Psoas muscle (tissue), 8 donors: ENCODE measurements around the gene DLGAP3. TPM values are rescaled to one million over a fixed set of nuclear protein-coding genes. Genes with fewer than 3 reads are reported as not detected.

Experiments
- ATAC-seq, 4 donors: fragments of 200-7000 bp; cut with Tn5 transposase; one replicate each; pipeline ENCODE4 v1.9.1; 2020; ENCODE audit warnings: moderate library complexity in 3 of 4, mild to moderate bottlenecking in 2 of 4
- DNase-seq, 2 donors: peaks; one replicate each; pipeline ENCODE4 v3.0.0-alpha.2; 2020
- H3K27ac ChIP-seq: fragments of 200-600 bp; one replicate; pipeline ENCODE4 v1.8.0; 2022
- H3K27me3 ChIP-seq, 3 donors: fragments of 200-600 bp in 1 of 3; one replicate each; pipeline versions ENCODE4 v1.6.1 to v1.8.0; 2013 to 2022; ENCODE audit warnings: low read length in 2 of 3, mild to moderate bottlenecking in 2 of 3, moderate library complexity in 1 of 3; ENCODE audit not compliant: insufficient read depth in 3 of 3
- H3K36me3 ChIP-seq, 2 donors: fragments of 200-600 bp in 1 of 2; one replicate each; pipeline versions ENCODE4 v1.6.1 to v1.8.0; 2013 to 2022; ENCODE audit warnings: low read depth in 1 of 2, mild to moderate bottlenecking in 1 of 2, moderate library complexity in 1 of 2; ENCODE audit not compliant: insufficient read depth in 1 of 2
- H3K4me1 ChIP-seq: fragments of 200-600 bp; one replicate; pipeline ENCODE4 v1.8.0; 2022
- H3K4me3 ChIP-seq: fragments of 200-600 bp; one replicate; pipeline ENCODE4 v1.8.0; 2022; ENCODE audit warnings: mild to moderate bottlenecking
- H3K9me3 ChIP-seq: fragments of 200-600 bp; one replicate; pipeline ENCODE4 v1.8.0; 2022
- CTCF ChIP-seq: fragments of 200-600 bp; IDR thresholded peaks from one replicate; pipeline ENCODE4 v1.8.0; 2022; ENCODE audit warnings: antibody characterized with exemption
- WGBS, 3 donors: extraction: QIAGEN DNeasy Blood & Tissue Kit; methylation state at CpG; one replicate each; pipeline versions ENCODE4 v1.1.6 to v1.1.7; 2013; 5-methylcytosine and 5-hydroxymethylcytosine counted together
- intact Hi-C, 2 donors: fragments of 100-400 bp; cut with DNase I; formaldehyde crosslinking; loops; one replicate each; pipeline versions ENCODE4 v1.11.0 to v1.14.2; 2022
- polyA plus RNA-seq, 3 donors: library from polyadenylated mRNA; stranded (reverse); fragments of 200-250 nt; gene quantifications; one replicate each; pipeline ENCODE4 v1.2.3, GENCODE V29; 2013
- total RNA-seq, 4 donors: library from RNA; stranded (reverse); fragmentation: NEBNext Ultra II Directional in 2 of 4; extraction: Animal tissue kit (Norgen Biotek cat#: 25700) in 2 of 4; gene quantifications; one replicate each; pipeline versions ENCODE4 v1.2.1 to v1.2.4, GENCODE V29; 2021 to 2023
- donor health status: healthy with polysubstance abuse.
- donor health status: DM: no; HTN: no; CAD: no; lungs with moderate emphysema.
- donor health status: Bipolar disorder and iron deficiency.
- donor health status: healthy.
- donor health status: DM: yes; HTN: yes; CAD: no.
- donor health status: DM: no; HTN: no; CAD: no.
- donor health status: DM: no; HTN: no; CAD: no.
- donor health status: DM: yes; HTN: yes; CAD: no.

Gene DLGAP3
- total and polyA plus RNA-seq, 7 donors = 0.01 to 0.44 (median 0.08) TPM; not detected in 1

- ATAC-seq (no peak), DNase-seq (no peak)
- Histone ChIP-seq H3K27me3 (peaks cover 0 to 20% (median 5%) of the 10 kb centered on the region in 3 donors), H3K4me3 (no peak overlapping the region), H3K36me3 (no peaks in the 10 kb centered on the region), H3K9me3 (no peaks in the 10 kb centered on the region), H3K27ac (no peak overlapping the region), H3K4me1 (no peaks in the 10 kb centered on the region)
- 67 to 73% (median 72%) methylated on average over 4 of the region's 4 CpGs for WGBS, 3 donors
- no peak for TF ChIP-seq CTCF
- intact Hi-C loops = no loop called here
Observed at GRCh38 chr1:34910425-34910824, 19.0 kb downstream of the DLGAP3 start.

- ATAC-seq (no peak), DNase-seq (no peak)
- no peak overlapping the region for H3K27ac ChIP-seq
- TF ChIP-seq CTCF = no peak
- H3K27me3 ChIP-seq = peaks cover 0 to 8% (median 6%) of the 10 kb centered on the region in 3 donors
- 41 to 59% (median 52%) methylated on average over 3 of the region's 3 CpGs for WGBS, 3 donors
- intact Hi-C loops = no loop called here
- H3K4me3 ChIP-seq = no peak overlapping the region
- no peaks in the 10 kb centered on the region for H3K4me1 ChIP-seq
- no peaks in the 10 kb centered on the region for H3K36me3 ChIP-seq
- H3K9me3 ChIP-seq = no peaks in the 10 kb centered on the region
Observed at GRCh38 chr1:34908369-34908768, 21.1 kb downstream of the DLGAP3 start.

- intact Hi-C loops = no loop called here
- Histone ChIP-seq H3K27me3 (peaks cover 0 to 8% (median 6%) of the 10 kb centered on the region in 3 donors), H3K27ac (no peak overlapping the region), H3K9me3 (no peaks in the 10 kb centered on the region), H3K4me3 (no peak overlapping the region), H3K36me3 (no peaks in the 10 kb centered on the region), H3K4me1 (no peaks in the 10 kb centered on the region)
- no peak for ATAC-seq
- WGBS, 3 donors = 56 to 65% (median 59%) methylated on average over 5 of the region's 5 CpGs
- no peak for DNase-seq
- TF ChIP-seq CTCF = no peak
Observed at GRCh38 chr1:34907487-34908090, 21.9 kb downstream of the DLGAP3 start.

- DNase-seq = no peak
- H3K9me3 ChIP-seq = no peaks in the 10 kb centered on the region
- H3K27me3 ChIP-seq = peaks cover 0 to 8% (median 6%) of the 10 kb centered on the region in 3 donors
- no peaks in the 10 kb centered on the region for H3K4me1 ChIP-seq
- WGBS, 3 donors = 49 to 74% (median 55%) methylated on average over 3 to 4 of the region's 4 CpGs
- no peak for TF ChIP-seq CTCF
- no peaks in the 10 kb centered on the region for H3K36me3 ChIP-seq
- no peak overlapping the region for H3K27ac ChIP-seq
- intact Hi-C loops = no loop called here
- H3K4me3 ChIP-seq = no peak overlapping the region
- ATAC-seq = no peak
Observed at GRCh38 chr1:34906756-34907155, 22.7 kb downstream of the DLGAP3 start.

- ATAC-seq (no peak), DNase-seq (no peak)
- Histone ChIP-seq H3K27me3 (peaks cover 0 to 11% (median 8%) of the 10 kb centered on the region in 3 donors), H3K9me3 (no peaks in the 10 kb centered on the region), H3K36me3 (no peaks in the 10 kb centered on the region), H3K27ac (no peak overlapping the region), H3K4me3 (no peak overlapping the region), H3K4me1 (no peaks in the 10 kb centered on the region)
- WGBS, 3 donors = 55 to 76% (median 65%) methylated on average over 1 of the region's 1 CpG
- intact Hi-C loops = no loop called here
- no peak for TF ChIP-seq CTCF
Observed at GRCh38 chr1:34906222-34906621, 23.2 kb downstream of the DLGAP3 start.
